OCI-LY1 (cell line): ENCODE results near the gene SLC35B2.

ENCODE experiments used
- H2AFZ ChIP-seq: fragments of 200-600 bp; sonication (generic), shearing (Covaris generic); 2 replicates; pipeline ENCODE4 v1.6.0; 2014; ENCODE audit warnings: antibody characterized with exemption, mild to moderate bottlenecking, low read length
- H3F3A ChIP-seq: fragments of 200-600 bp; sonication (generic), shearing (Covaris generic); 2 replicates; pipeline ENCODE4 v1.6.0; 2014; ENCODE audit warnings: mild to moderate bottlenecking, antibody characterized with exemption, low read length, moderate library complexity; ENCODE audit not compliant: insufficient read depth
- H3K27ac ChIP-seq: fragments of 200-600 bp; sonication (generic); 2 replicates; pipeline ENCODE4 v1.5.1; 2014; ENCODE audit warnings: low read length, mixed run types, mild to moderate bottlenecking, low read depth; ENCODE audit not compliant: poor library complexity, severe bottlenecking
- H3K27me3 ChIP-seq: fragments of 200-600 bp; sonication (generic); 2 replicates; pipeline ENCODE4 v1.6.0; 2014; ENCODE audit warnings: antibody characterized with exemption, mild to moderate bottlenecking, low read length, moderate library complexity; ENCODE audit not compliant: insufficient read depth
- H3K36me3 ChIP-seq: fragments of 200-600 bp; sonication (generic); 2 replicates; pipeline ENCODE4 v1.6.1; 2014; ENCODE audit warnings: mild to moderate bottlenecking, antibody characterized with exemption, low read length, moderate library complexity, mixed read lengths; ENCODE audit not compliant: insufficient read depth
- H3K4me1 ChIP-seq: fragments of 200-600 bp; sonication (generic); 2 replicates; pipeline ENCODE4 v1.5.1; 2014; ENCODE audit warnings: mild to moderate bottlenecking, low read length, moderate library complexity; ENCODE audit not compliant: insufficient read depth, severe bottlenecking
- H3K4me2 ChIP-seq: fragments of 200-600 bp; sonication (generic), shearing (Covaris generic); 2 replicates; pipeline ENCODE4 v1.6.1; 2014; ENCODE audit warnings: low read length
- H3K4me3 ChIP-seq: fragments of 200-600 bp; sonication (generic); 2 replicates; pipeline ENCODE4 v1.5.1; 2014; ENCODE audit warnings: low read length, low read depth, mild to moderate bottlenecking, mixed read lengths; ENCODE audit not compliant: poor library complexity, severe bottlenecking
- H3K79me2 ChIP-seq: fragments of 200-600 bp; shearing (Covaris generic); 2 replicates; pipeline ENCODE4 v1.6.1; 2016; ENCODE audit warnings: mixed run types, low read length, mixed read lengths; ENCODE audit not compliant: insufficient read depth
- H3K9ac ChIP-seq: fragments of 200-600 bp; sonication (generic), shearing (Covaris generic); 2 replicates; pipeline ENCODE4 v1.6.1; 2014; ENCODE audit warnings: mild to moderate bottlenecking, low read length, mixed read lengths
- H3K9me2 ChIP-seq: fragments of 200-600 bp; sonication (generic), shearing (Covaris generic); 2 replicates; pipeline ENCODE4 v1.6.1; 2014; ENCODE audit warnings: low read depth, mild to moderate bottlenecking, low read length, mixed read lengths
- H3K9me3 ChIP-seq: fragments of 200-600 bp; shearing (Covaris generic); 2 replicates; pipeline ENCODE4 v1.6.1; 2014; ENCODE audit warnings: low read length, mixed read lengths
- H4K20me1 ChIP-seq: fragments of 200-600 bp; sonication (generic), shearing (Covaris generic); 2 replicates; pipeline ENCODE4 v1.6.0; 2016; ENCODE audit warnings: mild to moderate bottlenecking, low read length; ENCODE audit not compliant: insufficient read depth
- CTCF ChIP-seq: fragments of 200-600 bp; sonication (generic), shearing (Covaris generic); IDR thresholded peaks from 2 replicates; pipeline ENCODE4 v1.5.1; 2017; ENCODE audit warnings: mild to moderate bottlenecking, antibody characterized with exemption, low read length, moderate library complexity, mixed read lengths
- EZH2 ChIP-seq: fragments of 200-600 bp; sonication (generic), shearing (Covaris generic); IDR thresholded peaks from 2 replicates; pipeline ENCODE4 v1.8.0; 2017; ENCODE audit warnings: borderline replicate concordance, mixed run types, mild to moderate bottlenecking, antibody characterized with exemption, low read length, moderate library complexity, mixed read lengths

Gene SLC35B2

GRCh38 chr6:44251576-44252524, 5.5 kb downstream of the SLC35B2 start:
- Histone ChIP-seq H3K27ac (no peak overlapping the region), H4K20me1 (no peaks in the 10 kb centered on the region), H3K9me3 (no peaks in the 10 kb centered on the region), H3K36me3 (peaks cover 83% of the 10 kb centered on the region), H3K9me2 (no peaks in the 10 kb centered on the region), H3K4me1 (peaks cover 43% of the 10 kb centered on the region), H3K9ac (no peak overlapping the region), H3F3A (peaks cover 33% of the 10 kb centered on the region), H3K4me3 (no peak overlapping the region), H3K27me3 (no peaks in the 10 kb centered on the region), H3K79me2 (peaks cover 22% of the 10 kb centered on the region), H3K4me2 (no peak overlapping the region), H2AFZ (no peak overlapping the region)
- TF ChIP-seq EZH2 (no peak), CTCF (no peak)

- H4K20me1 ChIP-seq: no peaks in the 10 kb centered on the region
- peaks cover 36% of the 10 kb centered on the region for H3K4me1 ChIP-seq
- H3K9me2 ChIP-seq: no peaks in the 10 kb centered on the region
- TF ChIP-seq EZH2 (no peak), CTCF (no peak)
- no peak overlapping the region for H2AFZ ChIP-seq
- H3K9ac ChIP-seq: no peak overlapping the region
- H3F3A ChIP-seq: peaks cover 28% of the 10 kb centered on the region
- no peak overlapping the region for H3K27ac ChIP-seq
- peaks cover 22% of the 10 kb centered on the region for H3K79me2 ChIP-seq
- H3K4me3 ChIP-seq: no peak overlapping the region
- H3K27me3 ChIP-seq: no peaks in the 10 kb centered on the region
- H3K9me3 ChIP-seq: no peaks in the 10 kb centered on the region
- peaks cover 83% of the 10 kb centered on the region for H3K36me3 ChIP-seq
- H3K4me2 ChIP-seq: no peak overlapping the region
These were observed 6.6 kb downstream of the SLC35B2 start for GRCh38 chr6:44250718-44251123.

- H3K4me1 ChIP-seq: peaks cover 33% of the 10 kb centered on the region
These were observed 7.1 kb downstream of the SLC35B2 start for GRCh38 chr6:44250067-44250717.

More at GRCh38 chr6:44250067-44250717, 7.1 kb downstream of the SLC35B2 start:
- Histone ChIP-seq H3K9me3 (no peaks in the 10 kb centered on the region), H2AFZ (no peak overlapping the region), H3K36me3 (peaks cover 82% of the 10 kb centered on the region), H3K9ac (no peak overlapping the region), H4K20me1 (no peaks in the 10 kb centered on the region), H3K4me3 (no peak overlapping the region), H3K4me2 (no peak overlapping the region), H3K79me2 (peaks cover 22% of the 10 kb centered on the region), H3F3A (peaks cover 24% of the 10 kb centered on the region; the same call in 1 of the 2 replicates), H3K9me2 (no peaks in the 10 kb centered on the region), H3K27ac (no peak overlapping the region), H3K27me3 (no peaks in the 10 kb centered on the region)
- TF ChIP-seq CTCF: no peak
- TF ChIP-seq EZH2: no peak
